Astrocyte (in vitro differentiated cells and primary cell): ENCODE results near the gene TRPC4AP.

Experiments
- CTCF ChIP-seq: IDR thresholded peaks from 2 replicates; pipeline ENCODE4 v1.5.1; 2011; ENCODE audit warnings: low read depth, mild to moderate bottlenecking, inconsistent platforms, low read length, moderate library complexity; ENCODE audit not compliant: insufficient read depth
- EZH2 ChIP-seq: IDR thresholded peaks from 2 replicates; pipeline ENCODE4 v1.6.1; 2012; ENCODE audit warnings: mild to moderate bottlenecking, low read length, inconsistent platforms; ENCODE audit not compliant: insufficient read depth

GRCh38 chr20:35117629-35118028, 25.0 kb upstream of the TRPC4AP start:
- TF ChIP-seq CTCF: no peak
- no peak for TF ChIP-seq EZH2
